AG09309 (cell line): Measurements from ENCODE around the gene HERC6.
A peak's percentile ranks its signal among the peaks of the same experiment; 100 is the strongest.
"Not testable (repeated sequence)": the region's sequence is repeated elsewhere in the genome, so short reads cannot be mapped to it uniquely, and the experiment has no call there.

ENCODE experiments used
- DNase-seq: peaks from one replicate; pipeline ENCODE4 v3.0.0-alpha.2; 2010; ENCODE audit warnings: low read depth
- H3K4me3 ChIP-seq: 2 replicates; pipeline ENCODE4 v1.5.1; 2011; ENCODE audit warnings: mild to moderate bottlenecking, low read depth, low read length, moderate library complexity; ENCODE audit not compliant: control insufficient read depth
- TF ChIP-seq, protein P1 (sequence below): IDR thresholded peaks from 2 replicates; pipeline ENCODE4 v1.5.1; 2011; ENCODE audit warnings: mild to moderate bottlenecking, low read depth, low read length, inconsistent platforms; ENCODE audit not compliant: insufficient read depth, control insufficient read depth; ENCODE audit errors: missing control alignments

HERC6 gene

DNA sequence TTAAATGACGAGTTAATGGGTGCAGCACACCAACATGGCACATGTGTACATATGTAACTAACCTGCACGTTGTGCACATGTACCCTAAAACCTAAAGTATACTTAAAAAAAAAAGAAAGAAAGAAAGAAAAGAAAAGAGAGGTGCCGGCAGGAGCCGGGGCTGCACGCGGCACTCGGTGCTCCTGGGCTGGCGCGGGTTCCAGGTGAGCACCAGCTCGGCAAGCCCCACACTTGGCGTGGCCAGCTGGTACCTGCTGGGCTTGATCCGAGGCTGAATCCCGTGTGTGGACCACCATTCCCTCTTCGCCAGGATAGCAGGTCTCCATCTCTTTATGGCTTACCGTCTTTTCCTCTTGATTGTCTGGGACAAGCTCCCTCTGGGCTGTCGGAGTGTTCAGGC is 17.9 kb upstream of the HERC6 start:
- H3K4me3 ChIP-seq: no peak overlapping the region
- TF ChIP-seq, protein P1, sequence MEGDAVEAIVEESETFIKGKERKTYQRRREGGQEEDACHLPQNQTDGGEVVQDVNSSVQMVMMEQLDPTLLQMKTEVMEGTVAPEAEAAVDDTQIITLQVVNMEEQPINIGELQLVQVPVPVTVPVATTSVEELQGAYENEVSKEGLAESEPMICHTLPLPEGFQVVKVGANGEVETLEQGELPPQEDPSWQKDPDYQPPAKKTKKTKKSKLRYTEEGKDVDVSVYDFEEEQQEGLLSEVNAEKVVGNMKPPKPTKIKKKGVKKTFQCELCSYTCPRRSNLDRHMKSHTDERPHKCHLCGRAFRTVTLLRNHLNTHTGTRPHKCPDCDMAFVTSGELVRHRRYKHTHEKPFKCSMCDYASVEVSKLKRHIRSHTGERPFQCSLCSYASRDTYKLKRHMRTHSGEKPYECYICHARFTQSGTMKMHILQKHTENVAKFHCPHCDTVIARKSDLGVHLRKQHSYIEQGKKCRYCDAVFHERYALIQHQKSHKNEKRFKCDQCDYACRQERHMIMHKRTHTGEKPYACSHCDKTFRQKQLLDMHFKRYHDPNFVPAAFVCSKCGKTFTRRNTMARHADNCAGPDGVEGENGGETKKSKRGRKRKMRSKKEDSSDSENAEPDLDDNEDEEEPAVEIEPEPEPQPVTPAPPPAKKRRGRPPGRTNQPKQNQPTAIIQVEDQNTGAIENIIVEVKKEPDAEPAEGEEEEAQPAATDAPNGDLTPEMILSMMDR: no peak
- no peak for DNase-seq

DNA sequence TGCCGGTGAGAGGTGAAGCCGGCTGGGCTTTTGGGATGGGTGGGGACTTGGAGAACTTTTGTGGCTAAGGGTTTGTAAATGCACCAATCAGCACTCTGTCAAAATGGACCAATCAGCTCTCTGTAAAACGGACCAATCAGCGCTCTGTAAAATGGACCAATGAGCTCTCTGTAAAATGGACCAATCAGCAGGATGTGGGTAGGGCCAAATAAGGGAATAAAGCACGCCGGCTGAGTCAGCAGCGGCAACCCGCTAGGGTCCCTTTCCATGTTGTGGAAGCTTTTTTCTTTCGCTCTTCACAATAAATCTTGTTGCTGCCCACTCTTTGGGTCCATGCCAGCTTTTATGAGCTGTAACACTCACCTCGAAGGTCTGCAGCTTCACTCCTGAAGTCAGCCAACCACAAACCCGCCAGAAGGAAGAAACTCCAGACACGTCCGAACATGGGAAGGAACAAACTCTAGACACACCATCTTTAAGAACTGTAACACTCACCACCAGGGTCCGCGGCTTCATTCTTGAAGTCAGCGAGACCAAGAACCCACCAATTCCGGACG is 17.4 kb upstream of the HERC6 start:
- not testable (repeated sequence) for H3K4me3 ChIP-seq, DNase-seq

DNA sequence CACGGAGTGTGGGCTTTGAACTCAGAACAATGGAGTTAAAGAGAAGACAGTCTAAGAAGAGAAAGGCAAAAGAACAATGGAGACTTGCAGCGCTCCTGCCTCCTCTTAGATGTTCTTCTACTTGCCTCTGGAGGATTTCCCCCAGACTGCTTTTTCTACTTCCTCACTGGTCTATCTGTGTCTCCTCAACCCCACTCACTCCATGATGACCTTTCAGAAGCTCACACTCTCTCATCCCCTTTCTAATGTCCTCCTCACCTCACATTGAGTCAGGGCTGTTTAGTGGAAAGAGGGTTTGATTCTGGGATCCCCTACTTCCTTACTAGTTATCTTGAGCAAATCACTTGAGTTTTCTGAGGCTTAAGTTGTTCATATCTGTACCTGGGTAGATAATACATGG is 12.2 kb upstream of the HERC6 start:
- no peak for DNase-seq
- H3K4me3 ChIP-seq: no peak overlapping the region
- TF ChIP-seq, protein P1: no peak

DNA sequence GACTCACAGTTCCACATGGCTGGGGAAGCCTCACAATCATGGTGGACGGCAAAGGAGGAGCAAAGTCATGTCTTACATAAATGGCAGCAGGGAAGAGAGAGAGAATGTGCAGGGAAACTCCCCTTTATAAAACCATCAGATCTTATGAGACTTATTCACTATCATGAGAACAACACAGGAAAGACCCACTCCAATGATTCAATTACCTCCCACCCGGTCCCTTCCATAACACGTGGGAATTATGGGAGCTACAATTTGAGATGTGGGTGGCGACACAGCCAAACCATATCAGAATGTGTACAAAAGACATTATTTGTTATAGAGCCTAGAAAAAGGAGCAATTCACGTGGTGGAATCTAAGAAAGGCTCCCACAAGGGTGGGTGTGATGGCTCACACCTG is 10.8 kb upstream of the HERC6 start:
- no peak overlapping the region for H3K4me3 ChIP-seq
- TF ChIP-seq, protein P1: no peak
- no peak for DNase-seq

DNA sequence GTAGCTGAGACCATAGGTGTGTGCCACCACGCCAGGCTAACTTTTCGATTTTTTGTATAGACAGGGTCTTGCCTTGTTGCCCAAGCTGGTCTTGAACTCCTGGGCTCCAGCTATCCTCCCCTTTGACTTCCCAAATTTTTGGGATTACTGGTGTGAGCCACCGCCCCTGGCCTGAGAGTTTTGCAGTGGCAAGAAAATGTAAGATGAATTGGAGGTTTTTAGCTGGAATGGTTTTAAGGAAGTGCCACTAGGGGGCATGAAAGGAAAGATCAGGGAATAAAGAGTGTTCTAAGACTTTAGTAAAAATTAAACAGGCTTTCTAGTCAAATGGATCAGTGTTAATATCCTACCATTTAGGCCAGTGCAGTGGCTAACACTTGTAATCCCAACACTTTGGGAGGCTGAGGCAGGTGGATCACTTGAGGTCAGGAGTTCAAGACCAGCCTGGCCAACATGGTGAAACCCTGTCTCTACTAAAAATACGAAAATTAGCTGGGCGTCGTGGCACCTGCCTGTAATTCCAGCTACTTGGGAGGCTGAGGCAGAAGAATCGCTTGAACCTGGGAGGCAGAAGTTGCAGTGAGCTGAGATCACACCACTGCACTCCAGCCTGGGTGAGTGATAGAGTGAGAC is 9.4 kb upstream of the HERC6 start:
- TF ChIP-seq, protein P1: peak; percentile 68
- peak; percentile 11 for DNase-seq
- not testable (repeated sequence) for H3K4me3 ChIP-seq

DNA sequence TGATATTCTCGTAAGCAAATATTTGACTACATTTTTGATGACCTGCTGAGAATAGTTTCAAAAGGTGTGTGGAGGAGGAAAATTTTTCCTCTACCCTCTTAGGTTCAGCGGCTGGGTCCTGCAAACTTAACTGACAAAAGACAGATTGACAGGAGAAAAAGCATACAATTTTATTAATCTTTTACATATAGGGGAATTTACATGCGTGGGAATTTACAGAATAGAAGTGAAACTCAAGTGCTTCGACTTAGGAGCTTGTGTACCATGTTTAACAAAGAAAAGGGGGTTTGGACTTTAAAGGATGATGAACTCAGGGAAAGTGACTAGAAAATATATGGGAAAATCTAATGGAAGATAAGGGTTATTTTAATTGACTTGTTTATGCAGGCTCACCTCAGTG is 2.5 kb downstream of the HERC6 start:
- H3K4me3 ChIP-seq: no peak overlapping the region
- no peak for DNase-seq
- TF ChIP-seq, protein P1: no peak

DNA sequence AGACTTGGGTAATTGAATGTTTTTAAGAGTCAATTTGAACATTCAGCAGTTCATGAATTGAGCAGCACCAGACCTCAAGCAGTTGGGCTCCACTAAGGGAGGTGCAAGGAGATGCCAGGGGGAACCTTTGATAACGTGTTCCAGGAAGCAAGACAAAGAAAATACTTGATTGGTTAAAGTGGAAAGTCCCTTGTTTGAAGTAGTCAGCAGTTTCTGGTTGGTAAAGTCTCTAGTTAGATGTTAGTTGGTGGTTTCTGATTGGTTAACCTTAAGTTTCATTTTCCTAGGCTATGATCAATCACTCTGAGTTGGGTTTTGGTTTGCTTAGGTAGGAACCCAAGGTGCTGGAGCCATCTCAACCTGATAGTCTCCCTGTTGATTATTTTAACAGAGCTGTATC is 4.0 kb downstream of the HERC6 start:
- DNase-seq: no peak
- no peak overlapping the region for H3K4me3 ChIP-seq
- TF ChIP-seq, protein P1: no peak
